ENCODE data around the gene KSR1. TPM values are rescaled to one million over a fixed set of nuclear protein-coding genes. Genes with fewer than 3 reads are reported as not detected.
"Not testable (repeated sequence)": the region's sequence is repeated elsewhere in the genome, so short reads cannot be mapped to it uniquely, and the experiment has no call there.

Gene KSR1
- total RNA-seq, 2 experiments from 2014 or later = 179 to 189 TPM

- Mint-ChIP-seq H3K36me3 (ENCODE audit: low read depth) (no peaks in the 10 kb centered on the region), H3K9me3 (no peaks in the 10 kb centered on the region), H3K27ac (no peak overlapping the region), H3K4me1 (ENCODE audit: low read depth) (no peaks in the 10 kb centered on the region), H3K27me3 (ENCODE audit: low read depth) (no peaks in the 10 kb centered on the region), H3K4me3 (no peak overlapping the region)
- DNase-seq = no peak
- intact Hi-C loops (cut with micrococcal nuclease) = no loop called here
- CTCF ChIA-PET = interaction anchor here (1.9 kb wide), 1 partner anchor 13 kb away, joined by 6 read pairs; no protein-coding TSS in a partner anchor
These were observed 211.6 kb downstream of the KSR1 start for GRCh38 chr17:27667656-27668487.

- Mint-ChIP-seq H3K27me3 (ENCODE audit: low read depth) (no peaks in the 10 kb centered on the region), H3K27ac (no peak overlapping the region), H3K4me3 (no peak overlapping the region), H3K4me1 (ENCODE audit: low read depth) (no peaks in the 10 kb centered on the region), H3K36me3 (ENCODE audit: low read depth) (no peaks in the 10 kb centered on the region), H3K9me3 (no peaks in the 10 kb centered on the region)
- DNase-seq = no peak
- CTCF ChIA-PET = interaction anchor here (1.9 kb wide), 1 partner anchor 14 kb away, joined by 6 read pairs; no protein-coding TSS in a partner anchor
- intact Hi-C loops (cut with micrococcal nuclease) = no loop called here
These were observed 212.2 kb downstream of the KSR1 start for GRCh38 chr17:27668488-27668823.

- H3K36me3 Mint-ChIP-seq (ENCODE audit: low read depth) = no peaks in the 10 kb centered on the region
- no peak overlapping the region for H3K4me3 Mint-ChIP-seq
- CTCF ChIA-PET = interaction anchor here (1.9 kb wide), 1 partner anchor 14 kb away, joined by 6 read pairs; no protein-coding TSS in a partner anchor
- H3K4me1 Mint-ChIP-seq (ENCODE audit: low read depth) = no peaks in the 10 kb centered on the region
- no peaks in the 10 kb centered on the region for H3K27me3 Mint-ChIP-seq (ENCODE audit: low read depth)
- intact Hi-C loops (cut with micrococcal nuclease) = no loop called here
- no peaks in the 10 kb centered on the region for H3K9me3 Mint-ChIP-seq
- DNase-seq = no peak
- no peak overlapping the region for H3K27ac Mint-ChIP-seq
These were observed 212.9 kb downstream of the KSR1 start for GRCh38 chr17:27669136-27669535.

GRCh38 chr17:27669850-27670249 lies 213.6 kb downstream of the KSR1 start:
- no peaks in the 10 kb centered on the region for H3K4me1 Mint-ChIP-seq (ENCODE audit: low read depth)
- no peaks in the 10 kb centered on the region for H3K9me3 Mint-ChIP-seq
- H3K27me3 Mint-ChIP-seq (ENCODE audit: low read depth) = no peaks in the 10 kb centered on the region
- intact Hi-C loops (cut with micrococcal nuclease) = no loop called here
- CTCF ChIA-PET = interaction anchor here (1.9 kb wide), 1 partner anchor 15 kb away, joined by 6 read pairs; no protein-coding TSS in a partner anchor
- H3K4me3 Mint-ChIP-seq = no peak overlapping the region
- no peaks in the 10 kb centered on the region for H3K36me3 Mint-ChIP-seq (ENCODE audit: low read depth)
- no peak overlapping the region for H3K27ac Mint-ChIP-seq
- no peak for DNase-seq

- no peak for DNase-seq
These were observed 214.7 kb downstream of the KSR1 start for GRCh38 chr17:27670791-27671590.

GRCh38 chr17:27671591-27671910 lies 215.3 kb downstream of the KSR1 start:
- DNase-seq = no peak
- H3K27me3 Mint-ChIP-seq (ENCODE audit: low read depth) = no peaks in the 10 kb centered on the region
- no peaks in the 10 kb centered on the region for H3K36me3 Mint-ChIP-seq (ENCODE audit: low read depth)
- no peaks in the 10 kb centered on the region for H3K9me3 Mint-ChIP-seq
- no peak overlapping the region for H3K4me3 Mint-ChIP-seq
- intact Hi-C loops (cut with micrococcal nuclease) = no loop called here
- no peaks in the 10 kb centered on the region for H3K4me1 Mint-ChIP-seq (ENCODE audit: low read depth)
- H3K27ac Mint-ChIP-seq = no peak overlapping the region
- CTCF ChIA-PET = interaction anchor here (1.2 kb wide), 1 partner anchor 17 kb away, joined by 5 read pairs; no protein-coding TSS in a partner anchor

More at GRCh38 chr17:27670791-27671590, 214.7 kb downstream of the KSR1 start:
- Mint-ChIP-seq H3K27me3 (ENCODE audit: low read depth) (no peaks in the 10 kb centered on the region), H3K4me3 (no peak overlapping the region), H3K27ac (no peak overlapping the region), H3K9me3 (no peaks in the 10 kb centered on the region), H3K4me1 (ENCODE audit: low read depth) (no peaks in the 10 kb centered on the region), H3K36me3 (ENCODE audit: low read depth) (no peaks in the 10 kb centered on the region)
- CTCF ChIA-PET = interaction anchor here (1.2 kb wide), 1 partner anchor 16 kb away, joined by 5 read pairs; no protein-coding TSS in a partner anchor
- intact Hi-C loops (cut with micrococcal nuclease) = no loop called here

GRCh38 chr17:27671977-27672480 lies 215.8 kb downstream of the KSR1 start:
- intact Hi-C loops (cut with micrococcal nuclease); H3K27me3 Mint-ChIP-seq (ENCODE audit: low read depth); H3K9me3 Mint-ChIP-seq; H3K27ac Mint-ChIP-seq; H3K4me3 Mint-ChIP-seq; DNase-seq; H3K4me1 Mint-ChIP-seq (ENCODE audit: low read depth); H3K36me3 Mint-ChIP-seq (ENCODE audit: low read depth): not testable (repeated sequence)
- CTCF ChIA-PET = interaction anchor here (1.2 kb wide), 1 partner anchor 17 kb away, joined by 5 read pairs; no protein-coding TSS in a partner anchor

- CTCF ChIA-PET = no interaction called here
- H3K4me1 Mint-ChIP-seq (ENCODE audit: low read depth) = no peaks in the 10 kb centered on the region
- H3K9me3 Mint-ChIP-seq = no peaks in the 10 kb centered on the region
- no peaks in the 10 kb centered on the region for H3K27me3 Mint-ChIP-seq (ENCODE audit: low read depth)
- H3K27ac Mint-ChIP-seq = no peak overlapping the region
- no peak overlapping the region for H3K4me3 Mint-ChIP-seq
- no peaks in the 10 kb centered on the region for H3K36me3 Mint-ChIP-seq (ENCODE audit: low read depth)
- no peak for DNase-seq
- intact Hi-C loops (cut with micrococcal nuclease) = no loop called here
These were observed 218.1 kb downstream of the KSR1 start for GRCh38 chr17:27674335-27674734.

Other genes with a start within 250 kb of the KSR1 start
- 100 to 1,000 TPM; 112 to 118 TPM for gene WSB1, start 162.3 kb upstream of the KSR1 start, total RNA-seq
- 10 to 100 TPM; 80.2 to 81.1 TPM for gene LGALS9, start 174.7 kb downstream of the KSR1 start, total RNA-seq